ENCODE measurements around the gene BTNL9.

Gene BTNL9

DNA sequence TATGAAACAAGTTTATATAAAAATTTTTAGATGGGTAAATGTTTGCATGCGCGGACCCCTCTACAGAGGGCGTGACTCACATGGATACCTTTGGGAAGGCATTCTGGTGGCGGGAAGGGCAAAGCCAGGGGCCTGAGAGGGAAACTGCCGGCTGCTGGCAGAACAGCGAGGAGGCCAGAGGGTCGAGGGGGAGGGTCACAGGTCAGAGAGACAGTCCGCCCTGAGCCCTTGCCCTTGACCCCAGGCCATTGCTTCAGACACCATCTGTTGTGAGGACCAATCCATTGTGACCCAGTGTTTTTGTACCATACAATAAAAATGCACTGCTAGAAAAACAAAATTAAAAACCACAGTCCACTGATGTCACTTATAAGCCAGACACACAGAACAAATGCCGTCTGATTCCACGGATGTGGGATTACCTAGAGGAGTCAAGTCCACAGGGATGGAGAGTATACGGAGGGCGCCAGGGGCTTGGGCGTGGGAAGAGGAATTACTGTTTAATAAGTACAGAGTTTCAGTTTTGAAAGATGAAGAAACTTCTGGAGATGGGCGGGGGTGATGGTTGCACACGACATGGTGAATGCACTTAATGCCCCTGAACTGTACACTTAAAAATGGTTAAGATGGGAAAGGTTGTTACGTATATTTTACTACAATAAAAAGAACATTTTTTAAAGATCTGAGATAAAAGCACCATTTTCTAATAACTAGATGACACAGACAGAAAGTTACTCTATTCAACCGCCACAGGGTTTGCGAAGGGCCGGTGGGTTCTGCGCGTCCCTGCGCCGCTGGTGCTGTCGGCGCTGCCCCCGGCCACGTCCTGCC is 12.0 kb downstream of the BTNL9 start:
- in situ Hi-C loops (cut with HindIII; ENCODE audit: low pct_ligation_motif_present, low sequenced_read_pairs) = no loop called here
- Histone ChIP-seq H3K27ac (no peak overlapping the region), H3K27me3 (replicated peaks) (peaks cover 38% of the 10 kb centered on the region), H3K4me3 (ENCODE audit: low read depth, low read length) (peak overlapping the region; percentile 30), H3K36me3 (replicated peaks) (no peaks in the 10 kb centered on the region)
- TF ChIP-seq, protein P1, sequence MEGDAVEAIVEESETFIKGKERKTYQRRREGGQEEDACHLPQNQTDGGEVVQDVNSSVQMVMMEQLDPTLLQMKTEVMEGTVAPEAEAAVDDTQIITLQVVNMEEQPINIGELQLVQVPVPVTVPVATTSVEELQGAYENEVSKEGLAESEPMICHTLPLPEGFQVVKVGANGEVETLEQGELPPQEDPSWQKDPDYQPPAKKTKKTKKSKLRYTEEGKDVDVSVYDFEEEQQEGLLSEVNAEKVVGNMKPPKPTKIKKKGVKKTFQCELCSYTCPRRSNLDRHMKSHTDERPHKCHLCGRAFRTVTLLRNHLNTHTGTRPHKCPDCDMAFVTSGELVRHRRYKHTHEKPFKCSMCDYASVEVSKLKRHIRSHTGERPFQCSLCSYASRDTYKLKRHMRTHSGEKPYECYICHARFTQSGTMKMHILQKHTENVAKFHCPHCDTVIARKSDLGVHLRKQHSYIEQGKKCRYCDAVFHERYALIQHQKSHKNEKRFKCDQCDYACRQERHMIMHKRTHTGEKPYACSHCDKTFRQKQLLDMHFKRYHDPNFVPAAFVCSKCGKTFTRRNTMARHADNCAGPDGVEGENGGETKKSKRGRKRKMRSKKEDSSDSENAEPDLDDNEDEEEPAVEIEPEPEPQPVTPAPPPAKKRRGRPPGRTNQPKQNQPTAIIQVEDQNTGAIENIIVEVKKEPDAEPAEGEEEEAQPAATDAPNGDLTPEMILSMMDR (IDR thresholded peaks at IDR 0.05; ENCODE audit: low read depth, low read length, missing control alignments) = no peak
- DNase-seq = no peak

DNA sequence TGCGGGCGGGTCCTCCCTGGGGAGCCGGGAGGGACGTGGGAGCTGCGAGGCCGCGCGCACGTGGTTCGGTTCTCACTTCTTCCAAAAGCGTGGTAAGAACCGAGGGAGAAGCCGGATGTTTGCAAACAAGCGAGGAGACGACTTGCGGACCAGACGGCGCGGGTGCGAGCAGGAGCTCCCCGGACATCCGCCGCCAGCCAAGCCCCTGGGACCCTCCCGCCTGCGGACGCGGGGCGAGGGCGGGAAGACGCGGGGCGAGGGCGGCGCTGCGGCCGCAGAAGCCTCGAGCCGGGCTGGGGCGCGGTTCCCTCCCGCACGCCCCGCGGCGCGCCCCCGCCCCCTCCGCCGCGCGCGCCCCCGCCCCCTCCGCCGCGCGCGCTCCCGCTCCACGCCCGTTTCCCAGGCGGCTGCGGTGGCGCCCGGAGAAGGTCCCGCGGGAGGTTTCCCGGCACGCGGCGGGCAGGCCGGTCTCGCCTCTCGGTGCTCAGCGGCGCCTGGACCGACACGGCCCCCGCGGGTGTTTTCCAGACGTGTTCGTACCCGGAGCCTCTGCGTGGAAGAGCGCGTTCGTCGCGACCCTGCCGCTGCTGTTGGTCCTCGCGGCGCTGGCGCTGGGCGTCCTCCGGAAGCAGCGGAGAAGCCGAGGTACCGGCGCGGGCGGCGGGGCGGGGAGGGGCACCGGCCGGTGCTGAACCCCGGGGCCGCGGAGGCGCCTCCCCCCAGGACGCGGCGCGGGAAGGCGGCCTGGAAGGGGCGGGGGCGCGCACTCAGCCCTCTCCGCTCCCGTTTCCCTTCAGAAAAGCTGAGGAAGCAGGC is 12.8 kb downstream of the BTNL9 start:
- in situ Hi-C loops (cut with HindIII; ENCODE audit: low pct_ligation_motif_present, low sequenced_read_pairs) = no loop called here
- Histone ChIP-seq H3K27me3 (replicated peaks) (peaks cover 43% of the 10 kb centered on the region), H3K36me3 (replicated peaks) (no peaks in the 10 kb centered on the region), H3K27ac (no peak overlapping the region), H3K4me3 (ENCODE audit: low read depth, low read length) (peak overlapping the region; percentile 47)
- TF ChIP-seq, protein P1 (IDR thresholded peaks at IDR 0.05; ENCODE audit: low read depth, low read length, missing control alignments) = no peak
- no peak for DNase-seq

DNA sequence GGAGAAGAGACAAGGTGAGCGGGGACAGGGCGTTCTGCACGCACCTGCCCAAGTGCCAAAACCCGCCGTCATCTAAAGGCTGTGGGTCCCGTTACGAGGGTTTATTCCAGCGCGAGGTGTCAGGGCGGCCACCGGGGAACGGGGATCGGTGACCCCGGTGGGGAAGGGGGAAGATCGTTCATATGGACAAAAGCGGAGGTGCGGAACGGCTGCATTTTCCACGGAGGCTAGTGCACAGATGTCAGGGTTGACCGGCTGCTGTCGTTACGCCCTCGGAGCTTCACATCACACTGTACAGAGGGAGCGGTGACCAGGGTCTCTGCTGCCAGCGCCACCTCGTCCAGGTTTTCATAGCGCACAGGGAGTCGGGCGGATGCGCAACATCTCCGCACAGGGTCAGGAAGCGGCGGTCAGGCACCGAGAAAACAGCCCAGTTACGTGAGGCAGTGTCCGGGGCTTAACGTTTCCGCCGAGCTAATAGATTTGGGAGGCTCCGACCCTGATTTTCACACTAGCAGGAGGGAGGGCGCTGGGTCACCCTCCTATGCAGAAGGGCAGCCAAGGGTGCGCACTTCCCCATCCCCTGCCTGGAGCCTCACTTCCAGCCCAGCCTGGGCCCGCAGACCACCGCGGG is 13.5 kb downstream of the BTNL9 start:
- H3K27ac ChIP-seq = no peak overlapping the region
- DNase-seq = no peak
- no peaks in the 10 kb centered on the region for H3K36me3 ChIP-seq (replicated peaks)
- in situ Hi-C loops (cut with HindIII; ENCODE audit: low pct_ligation_motif_present, low sequenced_read_pairs) = no loop called here
- H3K27me3 ChIP-seq (replicated peaks) = peaks cover 49% of the 10 kb centered on the region
- TF ChIP-seq, protein P1 (IDR thresholded peaks at IDR 0.05; ENCODE audit: low read depth, low read length, missing control alignments) = no peak
- peak overlapping the region; percentile 47 for H3K4me3 ChIP-seq (ENCODE audit: low read depth, low read length)

DNA sequence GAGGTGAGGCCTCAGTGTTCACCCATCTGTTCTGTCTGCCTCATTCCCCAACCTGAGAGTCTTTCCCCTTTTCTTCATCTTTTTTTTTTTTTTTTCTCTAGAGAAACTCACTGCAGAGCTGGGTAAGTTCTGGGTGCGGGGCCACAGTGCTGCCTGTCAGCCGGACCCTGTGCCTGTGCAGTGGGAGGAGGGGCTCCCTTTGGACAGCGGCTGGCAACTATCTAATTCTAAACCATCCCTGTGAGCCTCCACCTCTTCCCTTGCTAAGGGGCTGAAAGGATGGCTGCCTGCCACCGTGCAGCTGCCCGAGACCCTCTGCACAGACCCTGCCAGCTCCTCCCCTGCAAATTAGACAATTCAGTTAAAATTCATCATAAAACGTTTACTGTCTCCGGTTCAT is 14.1 kb downstream of the BTNL9 start:
- TF ChIP-seq, protein P1 (IDR thresholded peaks at IDR 0.05; ENCODE audit: low read depth, low read length, missing control alignments) = no peak
- no peak for DNase-seq
- Histone ChIP-seq H3K27ac (no peak overlapping the region), H3K27me3 (replicated peaks) (peaks cover 54% of the 10 kb centered on the region), H3K36me3 (replicated peaks) (no peaks in the 10 kb centered on the region), H3K4me3 (ENCODE audit: low read depth, low read length) (no peak overlapping the region)
- in situ Hi-C loops (cut with HindIII; ENCODE audit: low pct_ligation_motif_present, low sequenced_read_pairs) = no loop called here

DNA sequence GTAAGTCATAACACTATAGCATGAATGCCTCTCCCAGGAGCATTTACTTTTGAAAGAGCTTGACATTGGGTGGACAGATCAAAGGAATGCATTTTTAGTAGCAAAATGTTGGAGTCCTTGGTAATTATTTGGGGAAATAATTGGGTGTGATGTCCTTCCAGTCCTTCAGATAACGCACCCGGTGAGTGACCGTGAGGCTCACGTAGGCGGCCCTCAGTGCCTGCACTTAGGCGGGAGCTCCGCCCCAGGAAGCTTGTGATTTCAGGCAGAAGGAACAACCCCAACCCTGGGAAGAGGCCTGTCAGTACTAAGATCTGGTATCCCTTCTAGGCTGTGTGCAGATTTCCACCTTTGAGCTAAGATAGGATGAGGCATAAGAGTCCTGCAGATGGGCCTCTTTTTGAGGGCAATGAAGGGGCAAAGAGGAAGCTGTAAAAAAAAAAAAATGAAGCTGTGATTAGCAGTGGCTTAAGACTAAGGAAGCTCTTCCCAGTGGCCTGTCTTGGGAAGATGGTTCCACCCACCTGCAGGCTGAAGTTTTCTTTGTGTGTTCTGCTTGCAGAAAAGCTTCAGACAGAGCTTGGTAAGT is 14.9 kb downstream of the BTNL9 start:
- in situ Hi-C loops (cut with HindIII; ENCODE audit: low pct_ligation_motif_present, low sequenced_read_pairs) = no loop called here
- peaks cover 63% of the 10 kb centered on the region for H3K27me3 ChIP-seq (replicated peaks)

More for the DNA sequence above, 14.9 kb downstream of the BTNL9 start:
- DNase-seq = no peak
- TF ChIP-seq, protein P1 (IDR thresholded peaks at IDR 0.05; ENCODE audit: low read depth, low read length, missing control alignments) = no peak
- no peak overlapping the region for H3K4me3 ChIP-seq (ENCODE audit: low read depth, low read length)
- no peak overlapping the region for H3K27ac ChIP-seq
- no peaks in the 10 kb centered on the region for H3K36me3 ChIP-seq (replicated peaks)
